HG02852 (cell line): ENCODE data around the gene CAMSAP2.
"Not testable (repeated sequence)": the region's sequence is repeated elsewhere in the genome, so short reads cannot be mapped to it uniquely, and the experiment has no call there.

Experiments used
- ATAC-seq: cut with Tn5 transposase; IDR thresholded peaks from one replicate; pipeline ENCODE4 v1.9.1; 2021; ENCODE audit warnings: mild to moderate bottlenecking, moderate library complexity; ENCODE audit not compliant: unreplicated experiment

Gene CAMSAP2

GRCh38 chr1:200780545-200781369 lies 42.1 kb downstream of the CAMSAP2 start:
- peak; percentile 62 for ATAC-seq

- ATAC-seq, result no peak
These were observed 45.2 kb downstream of the CAMSAP2 start for GRCh38 chr1:200783926-200784325.

GRCh38 chr1:200784576-200784975 lies 45.9 kb downstream of the CAMSAP2 start:
- ATAC-seq, result no peak

- no peak for ATAC-seq
These were observed 48.1 kb downstream of the CAMSAP2 start for GRCh38 chr1:200786788-200787187.

- no peak for ATAC-seq
These were observed 49.2 kb downstream of the CAMSAP2 start for GRCh38 chr1:200787896-200788387.

GRCh38 chr1:200791012-200791411 lies 52.3 kb downstream of the CAMSAP2 start:
- ATAC-seq, result not testable (repeated sequence)

- no peak for ATAC-seq
These were observed 55.0 kb downstream of the CAMSAP2 start for GRCh38 chr1:200793677-200794076.

- ATAC-seq, result no peak
These were observed 55.9 kb downstream of the CAMSAP2 start for GRCh38 chr1:200794506-200795065.

GRCh38 chr1:200795156-200795555 lies 56.5 kb downstream of the CAMSAP2 start:
- no peak for ATAC-seq

- ATAC-seq, result no peak
These were observed 63.3 kb downstream of the CAMSAP2 start for GRCh38 chr1:200802042-200802441.

- ATAC-seq, result peak; percentile 79
These were observed 64.3 kb downstream of the CAMSAP2 start for GRCh38 chr1:200802865-200803512.

GRCh38 chr1:200805719-200806118 lies 67.0 kb downstream of the CAMSAP2 start:
- ATAC-seq, result no peak

GRCh38 chr1:200808846-200809245 lies 70.2 kb downstream of the CAMSAP2 start:
- no peak for ATAC-seq

- ATAC-seq, result no peak
These were observed 73.0 kb downstream of the CAMSAP2 start for GRCh38 chr1:200811704-200812103.

GRCh38 chr1:200816624-200817224 lies 78.0 kb downstream of the CAMSAP2 start:
- not testable (repeated sequence) for ATAC-seq

- no peak for ATAC-seq
These were observed 79.6 kb downstream of the CAMSAP2 start for GRCh38 chr1:200818248-200818647.

- no peak for ATAC-seq
These were observed 81.0 kb downstream of the CAMSAP2 start for GRCh38 chr1:200819726-200820125.

- ATAC-seq, result no peak
These were observed 92.4 kb downstream of the CAMSAP2 start for GRCh38 chr1:200831091-200831490.

- no peak for ATAC-seq
These were observed 95.7 kb downstream of the CAMSAP2 start for GRCh38 chr1:200834383-200834782.

GRCh38 chr1:200836213-200836612 lies 97.5 kb downstream of the CAMSAP2 start:
- ATAC-seq, result no peak

- no peak for ATAC-seq
These were observed 99.4 kb downstream of the CAMSAP2 start for GRCh38 chr1:200837931-200838571.
